Activated T-cell treated with anti-CD3 and anti-CD28 coated beads, Interleukin-2, amount 50 U/mL, for 24 hours (primary cell): ENCODE data around the gene PDSS2.

Experiments used
- DNase-seq: peaks from one replicate; pipeline ENCODE4 v3.0.0-alpha.2; 2020
- H3K27ac Mint-ChIP-seq: 2 replicates; pipeline ENCODE4 v1.8.0; 2020; ENCODE audit warnings: mild to moderate bottlenecking, mixed read lengths
- H3K27me3 Mint-ChIP-seq: 2 replicates; pipeline ENCODE4 v1.8.0; 2020; ENCODE audit warnings: mixed read lengths
- H3K36me3 Mint-ChIP-seq: 2 replicates; pipeline ENCODE4 v1.8.0; 2020; ENCODE audit warnings: low read depth, mixed read lengths
- H3K4me1 Mint-ChIP-seq: 2 replicates; pipeline ENCODE4 v1.8.0; 2020; ENCODE audit warnings: low read depth, mixed read lengths
- H3K4me3 Mint-ChIP-seq: 2 replicates; pipeline ENCODE4 v1.8.0; 2020; ENCODE audit warnings: mild to moderate bottlenecking, moderate library complexity, mixed read lengths
- H3K9me3 Mint-ChIP-seq: 2 replicates; pipeline ENCODE4 v1.8.0; 2020; ENCODE audit warnings: mixed read lengths

PDSS2 gene

DNA sequence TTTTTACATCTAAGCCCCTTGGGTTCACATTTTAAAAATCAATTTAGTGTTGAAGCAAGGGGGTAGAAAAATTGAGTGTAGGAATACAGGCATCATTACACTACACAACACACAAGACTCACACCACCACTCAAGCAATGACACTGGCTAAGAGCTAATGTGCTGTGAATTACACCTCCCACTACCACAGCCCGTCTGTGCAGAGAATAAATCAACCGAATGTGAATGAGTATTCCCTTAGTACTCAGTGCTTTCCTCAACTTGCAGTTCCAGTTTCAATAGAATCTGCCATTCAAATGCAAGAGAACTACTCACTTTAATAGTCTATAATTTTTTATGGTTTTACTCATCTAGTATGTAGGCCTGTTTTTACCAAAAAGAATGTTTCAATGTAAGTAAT lies 114.4 kb downstream of the PDSS2 start:
- H3K27me3 Mint-ChIP-seq = no peaks in the 10 kb centered on the region
- H3K4me3 Mint-ChIP-seq = no peak overlapping the region
- no peak overlapping the region for H3K27ac Mint-ChIP-seq
- H3K9me3 Mint-ChIP-seq = no peaks in the 10 kb centered on the region
- H3K4me1 Mint-ChIP-seq = no peaks in the 10 kb centered on the region
- no peak for DNase-seq
- no peaks in the 10 kb centered on the region for H3K36me3 Mint-ChIP-seq

- Mint-ChIP-seq H3K4me3 (no peak overlapping the region), H3K27me3 (no peaks in the 10 kb centered on the region), H3K9me3 (no peaks in the 10 kb centered on the region), H3K36me3 (no peaks in the 10 kb centered on the region), H3K27ac (no peak overlapping the region), H3K4me1 (no peaks in the 10 kb centered on the region)
- DNase-seq = no peak
Observed at GRCh38 chr6:107344383-107344782, 115.0 kb downstream of the PDSS2 start.

- Mint-ChIP-seq H3K4me3 (no peak overlapping the region), H3K4me1 (no peaks in the 10 kb centered on the region), H3K27me3 (no peaks in the 10 kb centered on the region), H3K36me3 (no peaks in the 10 kb centered on the region), H3K27ac (no peak overlapping the region), H3K9me3 (no peaks in the 10 kb centered on the region)
- no peak for DNase-seq
Observed at GRCh38 chr6:107342144-107342543, 117.2 kb downstream of the PDSS2 start.

- Mint-ChIP-seq H3K4me3 (no peak overlapping the region), H3K27ac (no peak overlapping the region), H3K36me3 (no peaks in the 10 kb centered on the region), H3K4me1 (no peaks in the 10 kb centered on the region), H3K9me3 (no peaks in the 10 kb centered on the region), H3K27me3 (no peaks in the 10 kb centered on the region)
- no peak for DNase-seq
Observed at GRCh38 chr6:107340881-107341280, 118.5 kb downstream of the PDSS2 start.

GRCh38 chr6:107337191-107337741 lies 122.1 kb downstream of the PDSS2 start:
- Mint-ChIP-seq H3K27me3 (no peaks in the 10 kb centered on the region), H3K27ac (no peak overlapping the region), H3K4me3 (no peak overlapping the region), H3K36me3 (peaks cover 17% of the 10 kb centered on the region), H3K9me3 (no peaks in the 10 kb centered on the region), H3K4me1 (no peaks in the 10 kb centered on the region)
- no peak for DNase-seq

GRCh38 chr6:107334026-107334425 lies 125.3 kb downstream of the PDSS2 start:
- peaks cover 27% of the 10 kb centered on the region for H3K36me3 Mint-ChIP-seq
- no peaks in the 10 kb centered on the region for H3K27me3 Mint-ChIP-seq
- no peak overlapping the region for H3K27ac Mint-ChIP-seq
- H3K4me1 Mint-ChIP-seq = peaks cover 18% of the 10 kb centered on the region
- no peak overlapping the region for H3K4me3 Mint-ChIP-seq
- no peaks in the 10 kb centered on the region for H3K9me3 Mint-ChIP-seq
- no peak for DNase-seq

DNA sequence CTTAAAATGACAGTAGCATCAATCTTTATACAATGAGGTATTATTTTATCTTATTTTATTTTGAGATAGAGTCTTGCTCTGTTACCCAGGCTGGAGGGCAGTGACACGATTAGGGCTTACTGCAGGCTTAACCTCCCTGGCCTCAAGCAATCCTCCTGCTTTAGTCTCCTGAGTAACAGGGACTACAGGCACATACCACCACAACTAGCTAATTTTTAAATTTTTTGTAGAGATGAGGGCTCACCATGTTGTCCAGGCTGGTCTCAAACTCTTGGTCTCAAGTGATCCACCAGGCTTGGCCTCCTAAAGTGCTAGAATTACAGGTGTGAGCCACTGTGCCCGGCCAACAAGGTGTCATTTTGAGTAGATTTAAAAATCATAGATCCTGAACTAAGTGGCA lies 125.9 kb downstream of the PDSS2 start:
- Mint-ChIP-seq H3K36me3 (peaks cover 30% of the 10 kb centered on the region), H3K27me3 (no peaks in the 10 kb centered on the region), H3K4me1 (peaks cover 18% of the 10 kb centered on the region), H3K4me3 (no peak overlapping the region), H3K9me3 (no peaks in the 10 kb centered on the region), H3K27ac (no peak overlapping the region)
- DNase-seq = no peak

DNA sequence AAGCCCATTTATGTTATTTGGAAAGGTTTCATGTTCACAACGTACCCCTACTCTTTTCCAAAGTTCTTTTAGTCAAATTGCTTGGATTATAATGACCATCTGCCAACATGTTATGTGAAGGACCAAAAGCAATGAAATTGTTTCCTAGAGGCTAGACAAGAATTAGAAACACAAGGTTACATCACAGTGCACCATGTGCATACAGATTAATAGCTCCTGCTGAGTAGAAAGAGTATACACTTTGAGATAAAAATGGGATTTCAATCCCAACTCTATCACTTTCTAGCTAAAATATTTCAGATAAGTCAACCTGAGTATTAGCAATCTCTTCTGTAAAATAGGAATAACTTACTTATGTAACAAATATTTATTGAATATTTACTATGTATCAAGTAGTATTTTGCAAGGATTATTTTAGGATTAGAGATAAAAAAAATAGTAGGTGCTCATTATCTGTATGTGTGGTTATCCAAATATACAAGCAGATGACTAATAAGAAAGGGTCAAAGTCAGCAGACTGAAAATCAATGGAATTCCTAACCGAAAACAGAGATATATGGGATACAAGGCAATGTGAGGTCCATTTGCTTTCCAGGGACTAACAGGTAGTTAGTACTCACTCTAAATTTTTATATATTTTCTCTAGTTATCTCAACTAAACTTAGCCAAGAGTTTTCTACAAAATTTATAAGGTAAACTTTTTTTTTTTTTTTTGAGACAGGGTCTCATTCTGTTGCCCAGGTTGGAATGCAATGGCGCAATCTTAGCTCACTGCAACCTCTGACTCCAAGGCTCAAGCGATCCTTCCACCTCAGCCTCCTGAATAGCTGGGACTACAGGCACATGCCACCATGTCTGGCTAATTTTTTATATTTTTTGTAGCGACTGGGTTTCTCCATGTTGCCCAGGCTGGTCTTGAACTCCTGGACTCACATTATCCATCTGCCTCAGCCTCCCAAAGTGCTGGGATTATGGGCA lies 127.7 kb downstream of the PDSS2 start:
- no peak overlapping the region for H3K4me3 Mint-ChIP-seq
- no peak overlapping the region for H3K27ac Mint-ChIP-seq
- H3K9me3 Mint-ChIP-seq = no peaks in the 10 kb centered on the region
- H3K27me3 Mint-ChIP-seq = no peaks in the 10 kb centered on the region
- H3K4me1 Mint-ChIP-seq = peaks cover 18% of the 10 kb centered on the region
- DNase-seq = no peak
- peaks cover 35% of the 10 kb centered on the region for H3K36me3 Mint-ChIP-seq

- no peak for DNase-seq
- Mint-ChIP-seq H3K27ac (peak overlapping the region; percentile 82), H3K4me3 (peak overlapping the region; percentile 21), H3K9me3 (no peaks in the 10 kb centered on the region), H3K27me3 (no peaks in the 10 kb centered on the region), H3K4me1 (peaks cover 18% of the 10 kb centered on the region), H3K36me3 (peaks cover 42% of the 10 kb centered on the region)
Observed at GRCh38 chr6:107330168-107330567, 129.2 kb downstream of the PDSS2 start.

GRCh38 chr6:107329063-107329860 lies 130.1 kb downstream of the PDSS2 start:
- peak overlapping the region; percentile 82 for H3K27ac Mint-ChIP-seq
- H3K4me3 Mint-ChIP-seq = no peak overlapping the region
- peaks cover 39% of the 10 kb centered on the region for H3K36me3 Mint-ChIP-seq
- DNase-seq = no peak
- H3K9me3 Mint-ChIP-seq = no peaks in the 10 kb centered on the region
- peaks cover 18% of the 10 kb centered on the region for H3K4me1 Mint-ChIP-seq
- H3K27me3 Mint-ChIP-seq = no peaks in the 10 kb centered on the region

- Mint-ChIP-seq H3K9me3 (no peaks in the 10 kb centered on the region), H3K27ac (no peak overlapping the region), H3K4me1 (peaks cover 22% of the 10 kb centered on the region), H3K36me3 (peaks cover 30% of the 10 kb centered on the region), H3K4me3 (no peak overlapping the region), H3K27me3 (no peaks in the 10 kb centered on the region)
- no peak for DNase-seq
Observed at GRCh38 chr6:107328081-107328480, 131.3 kb downstream of the PDSS2 start.

DNA sequence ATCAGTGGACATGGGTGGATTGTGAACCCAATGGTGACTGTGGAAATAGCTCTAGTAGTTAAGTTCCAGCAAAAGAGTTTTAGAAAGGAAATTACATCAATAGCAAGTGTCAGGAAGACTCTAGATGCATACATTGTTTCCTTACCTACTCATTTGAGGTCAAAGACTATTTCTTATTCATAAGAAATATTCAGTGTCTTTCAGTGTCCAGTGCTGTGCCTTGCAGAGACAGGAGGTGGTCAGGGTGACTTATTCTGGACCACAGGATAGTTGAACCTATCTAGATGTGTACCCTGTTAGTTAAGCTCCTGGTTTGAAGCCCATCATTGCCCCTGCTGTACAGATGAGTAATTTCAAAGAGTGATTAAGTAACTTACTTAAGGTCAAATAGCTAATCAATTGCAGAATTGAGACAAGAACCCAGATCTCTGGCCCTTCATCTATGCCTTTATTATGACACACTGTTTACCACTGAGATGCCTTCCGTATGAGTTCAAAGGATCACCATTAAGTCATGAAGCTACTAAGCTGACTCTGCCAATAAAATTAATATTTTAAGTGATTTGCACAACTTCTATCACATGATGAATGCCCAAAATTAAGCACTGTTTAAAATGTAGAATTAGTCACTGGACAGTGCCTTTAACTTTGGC lies 136.1 kb downstream of the PDSS2 start:
- H3K4me1 Mint-ChIP-seq = peaks cover 18% of the 10 kb centered on the region

DNA sequence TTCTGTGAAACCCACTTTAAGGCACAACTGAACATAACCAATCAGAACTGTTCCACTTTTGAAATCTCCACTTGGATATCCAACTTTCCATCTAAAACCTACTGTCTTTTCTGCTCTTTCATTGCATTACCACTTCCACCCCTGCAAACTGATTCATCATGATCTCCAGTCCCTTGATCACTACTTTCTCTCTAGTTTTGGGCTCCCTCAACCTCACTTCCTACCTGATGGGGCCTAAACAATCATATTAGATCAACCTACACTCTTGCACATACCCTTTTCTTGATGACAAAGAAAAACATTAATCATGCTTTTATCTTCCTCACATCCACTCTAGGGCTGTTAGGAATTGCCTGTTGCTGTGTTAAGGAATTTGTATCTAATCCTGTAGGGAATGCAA lies 137.6 kb downstream of the PDSS2 start:
- H3K27me3 Mint-ChIP-seq = no peaks in the 10 kb centered on the region
- H3K27ac Mint-ChIP-seq = peak overlapping the region; percentile 0
- no peak for DNase-seq
- no peaks in the 10 kb centered on the region for H3K9me3 Mint-ChIP-seq
- peaks cover 18% of the 10 kb centered on the region for H3K4me1 Mint-ChIP-seq
- peaks cover 8% of the 10 kb centered on the region for H3K36me3 Mint-ChIP-seq
- no peak overlapping the region for H3K4me3 Mint-ChIP-seq

More for the DNA sequence above, 136.1 kb downstream of the PDSS2 start:
- no peak for DNase-seq
- Mint-ChIP-seq H3K9me3 (no peaks in the 10 kb centered on the region), H3K27me3 (no peaks in the 10 kb centered on the region), H3K4me3 (no peak overlapping the region), H3K27ac (no peak overlapping the region), H3K36me3 (peaks cover 11% of the 10 kb centered on the region)

DNA sequence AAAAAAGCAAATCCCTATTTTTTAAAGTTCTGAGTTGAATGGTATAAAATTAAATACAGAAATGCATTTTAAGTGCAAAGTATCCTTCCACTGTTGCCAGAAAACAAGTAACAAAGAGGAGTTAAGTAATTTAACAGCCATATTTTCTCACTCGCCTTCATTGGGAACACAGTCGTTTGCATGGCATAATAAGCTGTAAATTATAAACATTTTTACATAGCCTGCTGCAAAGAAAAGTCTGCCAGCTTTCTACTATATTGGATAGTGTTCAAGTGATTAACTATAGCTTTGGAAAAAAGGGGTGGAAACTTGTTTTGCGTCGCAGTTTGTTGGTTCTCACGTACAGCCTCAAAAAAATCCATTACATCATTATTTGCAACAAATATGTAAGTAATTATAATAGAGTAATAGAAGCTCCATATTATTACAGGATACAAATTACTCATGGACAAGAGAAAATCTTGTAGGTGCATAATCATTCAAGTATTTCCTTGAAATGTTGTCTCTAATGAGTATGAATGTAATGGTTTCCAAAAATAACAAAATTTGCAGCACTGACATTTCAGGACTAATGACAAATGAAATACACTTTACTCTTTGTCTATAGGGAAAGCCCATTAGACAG lies 139.3 kb downstream of the PDSS2 start:
- no peak for DNase-seq
- H3K4me1 Mint-ChIP-seq = peaks cover 18% of the 10 kb centered on the region
- no peaks in the 10 kb centered on the region for H3K27me3 Mint-ChIP-seq
- H3K4me3 Mint-ChIP-seq = no peak overlapping the region
- no peaks in the 10 kb centered on the region for H3K36me3 Mint-ChIP-seq
- H3K27ac Mint-ChIP-seq = no peak overlapping the region
- no peaks in the 10 kb centered on the region for H3K9me3 Mint-ChIP-seq
